Muscle of leg (tissue), 11 donors: ENCODE measurements around the gene SCAF11. TPM values are rescaled to one million over a fixed set of nuclear protein-coding genes. Genes with fewer than 3 reads are reported as not detected.

Experiments
- DNase-seq: peaks from one replicate; pipeline ENCODE4 v3.0.0; 2013
- H3K27ac ChIP-seq: one replicate; pipeline ENCODE4 v1.5.1; 2013; ENCODE audit warnings: mild to moderate bottlenecking, low read length, control low read depth
- H3K27me3 ChIP-seq: one replicate; pipeline ENCODE4 v1.6.1; 2013; ENCODE audit warnings: low read length; ENCODE audit not compliant: control insufficient read depth, insufficient read depth
- H3K36me3 ChIP-seq: one replicate; pipeline ENCODE4 v1.6.1; 2013; ENCODE audit warnings: low read length; ENCODE audit not compliant: control insufficient read depth, insufficient read depth
- H3K4me1 ChIP-seq: one replicate; pipeline ENCODE4 v1.6.1; 2013; ENCODE audit warnings: low read length; ENCODE audit not compliant: control insufficient read depth, insufficient read depth
- H3K4me3 ChIP-seq: one replicate; pipeline ENCODE4 v1.5.1; 2013; ENCODE audit warnings: low read length, control low read depth
- H3K9me3 ChIP-seq: replicated peaks from 2 replicates; pipeline ENCODE4 v1.6.1; 2013; ENCODE audit warnings: low read depth, low read length; ENCODE audit not compliant: control insufficient read depth
- WGBS: methylation state at CpG from one replicate; pipeline ENCODE4 v1.1.5; 2013; ENCODE audit warnings: missing lambda C conversion rate; ENCODE audit not compliant: insufficient coverage; 5-methylcytosine and 5-hydroxymethylcytosine counted together
- polyA plus RNA-seq, 8 donors: library from polyadenylated mRNA; unstranded; fragments of 120-200 nt; gene quantifications; one replicate each; pipeline versions ENCODE4 v1.2.1 to v1.2.3, GENCODE V29; 2013; ENCODE audit warnings: inconsistent platforms in 1 of 8, low replicate concordance in 1 of 8; ENCODE audit not compliant: insufficient read length in 8 of 8, insufficient read depth in 1 of 8
- total RNA-seq: library from RNA; stranded (reverse); fragments of 120-200 nt; gene quantifications from one replicate; pipeline ENCODE4 v1.2.4, GENCODE V29; 2013

SCAF11 gene
- total and polyA plus RNA-seq, 9 donors, result 47.6 to 84.5 (median 67.7) TPM

DNA sequence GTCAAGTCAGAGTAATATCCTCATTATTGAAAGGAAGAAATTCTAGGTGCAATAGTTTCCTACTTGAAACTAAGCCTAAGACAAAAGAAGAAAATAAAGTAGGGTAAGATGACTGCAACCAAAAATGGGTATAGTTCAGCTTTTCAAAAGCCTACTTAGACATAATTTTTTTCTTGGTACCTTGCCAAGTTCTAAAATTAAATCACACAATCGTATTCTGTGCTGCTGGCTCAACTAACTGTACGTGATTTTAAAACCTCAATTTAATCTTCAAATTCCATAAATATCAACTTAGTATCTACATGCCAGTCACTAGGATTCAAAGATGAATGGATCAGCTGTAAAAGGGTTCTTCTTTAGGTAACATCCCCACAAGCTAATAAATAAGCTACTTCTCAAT, 56.9 kb downstream of the SCAF11 start:
- peaks cover 15% of the 10 kb centered on the region for H3K36me3 ChIP-seq
- peak; percentile 26 for DNase-seq
- H3K9me3 ChIP-seq, result no peaks in the 10 kb centered on the region
- no peak overlapping the region for H3K27ac ChIP-seq
- H3K27me3 ChIP-seq, result no peaks in the 10 kb centered on the region
- WGBS, result no CpG with 5 or more reads among the region's 2 CpGs
- H3K4me1 ChIP-seq, result no peaks in the 10 kb centered on the region
- no peak overlapping the region for H3K4me3 ChIP-seq

DNA sequence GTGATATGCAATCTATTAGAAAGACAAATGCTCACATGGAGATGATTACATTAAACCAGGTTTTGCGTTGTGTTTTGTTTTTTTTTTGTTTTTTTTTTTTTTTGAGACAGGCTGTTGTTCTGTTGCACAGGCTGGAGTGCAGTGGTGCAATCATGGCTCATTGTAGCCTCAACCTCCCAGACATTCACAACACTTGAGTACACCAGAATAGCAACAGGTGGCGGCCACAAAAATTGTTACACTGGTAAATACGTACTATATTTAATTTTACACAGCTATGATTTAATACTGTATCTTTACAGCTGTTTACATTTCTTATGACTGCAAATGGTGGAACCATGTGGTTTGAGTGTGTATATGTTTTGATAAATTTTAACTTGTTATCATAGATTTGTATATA, 60.0 kb downstream of the SCAF11 start:
- Histone ChIP-seq H3K27me3 (no peaks in the 10 kb centered on the region), H3K27ac (no peak overlapping the region), H3K36me3 (peaks cover 34% of the 10 kb centered on the region), H3K4me3 (no peak overlapping the region), H3K9me3 (no peaks in the 10 kb centered on the region), H3K4me1 (no peaks in the 10 kb centered on the region)
- no peak for DNase-seq
- no CpG with 5 or more reads among the region's 3 CpGs for WGBS

DNA sequence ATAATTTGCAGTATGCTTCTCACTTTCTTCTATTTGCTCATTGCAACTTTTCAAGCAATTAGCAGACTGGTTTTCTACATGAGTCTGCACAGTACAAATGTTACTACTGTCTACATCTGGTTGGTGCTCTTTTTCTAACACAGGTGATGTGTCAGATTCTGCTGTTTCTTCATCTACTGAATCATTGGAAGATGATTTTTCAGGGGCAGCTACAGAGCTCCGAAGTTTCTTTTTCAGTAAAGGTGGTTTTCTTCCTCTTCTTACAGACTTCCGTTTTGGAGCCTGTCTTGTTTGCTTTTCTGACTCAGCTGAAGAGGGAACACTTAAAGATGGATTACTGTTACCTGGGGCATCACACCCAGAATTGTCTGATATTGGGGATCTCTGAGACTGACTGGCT, 62.1 kb downstream of the SCAF11 start:
- H3K4me1 ChIP-seq, result no peaks in the 10 kb centered on the region
- H3K4me3 ChIP-seq, result no peak overlapping the region
- no peak overlapping the region for H3K27ac ChIP-seq
- DNase-seq, result no peak
- peaks cover 41% of the 10 kb centered on the region for H3K36me3 ChIP-seq
- no peaks in the 10 kb centered on the region for H3K27me3 ChIP-seq
- H3K9me3 ChIP-seq, result no peaks in the 10 kb centered on the region
- WGBS, result 100% methylated on average over 1 of the region's 2 CpGs

DNA sequence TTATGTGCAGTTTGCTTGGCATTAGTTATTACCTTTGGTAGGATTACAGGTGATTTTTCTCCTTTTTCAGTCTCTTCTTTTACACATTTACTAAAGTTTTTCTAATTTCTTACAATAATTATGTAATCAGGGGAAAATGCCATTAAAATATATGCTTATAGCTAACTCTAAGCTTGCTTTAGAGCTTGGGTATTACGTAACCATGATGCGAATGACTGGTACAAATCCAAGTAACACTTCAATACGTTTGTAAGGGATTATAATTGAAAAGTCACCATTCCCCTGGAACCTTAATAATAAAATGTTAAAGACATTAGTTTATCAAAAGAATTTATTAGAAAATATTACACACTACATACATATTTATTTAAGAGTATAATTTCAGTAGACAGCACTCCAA, 71.6 kb downstream of the SCAF11 start:
- H3K4me1 ChIP-seq, result no peaks in the 10 kb centered on the region
- H3K27me3 ChIP-seq, result no peaks in the 10 kb centered on the region
- no peaks in the 10 kb centered on the region for H3K9me3 ChIP-seq
- no peak overlapping the region for H3K4me3 ChIP-seq
- H3K36me3 ChIP-seq, result peaks cover 8% of the 10 kb centered on the region
- WGBS, result no CpG with 5 or more reads among the region's 3 CpGs
- DNase-seq, result no peak
- no peak overlapping the region for H3K27ac ChIP-seq

DNA sequence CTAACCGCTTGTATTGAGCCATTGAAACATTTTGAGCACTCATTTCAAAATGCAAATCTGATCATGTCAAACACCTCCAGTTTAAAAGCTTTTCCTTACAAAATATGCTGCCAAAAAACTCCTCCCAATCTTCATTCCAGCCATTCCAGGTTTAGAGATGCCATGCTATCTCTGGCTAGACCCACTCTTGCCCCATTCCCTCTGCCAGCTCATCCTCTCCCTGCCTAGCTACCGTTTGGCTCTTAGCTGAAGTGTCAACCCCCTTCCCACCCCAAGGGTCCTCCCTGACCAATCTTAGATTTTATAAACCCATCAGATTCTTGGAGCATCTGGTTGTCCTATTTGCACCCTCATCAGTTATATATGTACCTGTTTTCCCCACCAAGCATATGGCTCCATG, 75.0 kb downstream of the SCAF11 start:
- H3K4me3 ChIP-seq, result no peak overlapping the region
- H3K9me3 ChIP-seq, result no peaks in the 10 kb centered on the region
- no peaks in the 10 kb centered on the region for H3K4me1 ChIP-seq
- WGBS, result 86% methylated on average over 2 of the region's 2 CpGs
- H3K36me3 ChIP-seq, result no peaks in the 10 kb centered on the region
- H3K27ac ChIP-seq, result no peak overlapping the region
- no peak for DNase-seq
- no peaks in the 10 kb centered on the region for H3K27me3 ChIP-seq

DNA sequence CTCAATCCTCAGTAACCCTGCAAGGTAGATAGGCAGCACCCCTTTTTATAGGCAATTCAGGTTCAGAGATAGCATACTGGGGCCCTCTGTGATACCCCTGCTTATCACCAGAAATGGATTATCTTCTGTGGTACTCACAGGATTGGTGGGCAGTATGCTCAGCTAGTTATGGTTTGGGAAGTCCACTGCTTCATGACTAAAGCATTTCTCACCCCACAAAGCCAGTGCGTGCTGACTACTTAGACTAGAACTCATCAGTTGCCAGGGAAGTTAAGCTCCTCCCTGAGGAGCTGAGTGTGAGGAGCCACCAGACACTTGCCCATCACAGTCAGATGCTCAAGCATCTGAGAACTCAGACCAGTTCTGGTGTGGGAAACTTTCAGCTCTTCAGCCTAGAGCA, 76.3 kb downstream of the SCAF11 start:
- DNase-seq, result no peak
- WGBS, result no CpG with 5 or more reads among the region's 1 CpG
- Histone ChIP-seq H3K27ac (no peak overlapping the region), H3K36me3 (no peaks in the 10 kb centered on the region), H3K4me3 (no peak overlapping the region), H3K9me3 (no peaks in the 10 kb centered on the region), H3K4me1 (no peaks in the 10 kb centered on the region), H3K27me3 (no peaks in the 10 kb centered on the region)

DNA sequence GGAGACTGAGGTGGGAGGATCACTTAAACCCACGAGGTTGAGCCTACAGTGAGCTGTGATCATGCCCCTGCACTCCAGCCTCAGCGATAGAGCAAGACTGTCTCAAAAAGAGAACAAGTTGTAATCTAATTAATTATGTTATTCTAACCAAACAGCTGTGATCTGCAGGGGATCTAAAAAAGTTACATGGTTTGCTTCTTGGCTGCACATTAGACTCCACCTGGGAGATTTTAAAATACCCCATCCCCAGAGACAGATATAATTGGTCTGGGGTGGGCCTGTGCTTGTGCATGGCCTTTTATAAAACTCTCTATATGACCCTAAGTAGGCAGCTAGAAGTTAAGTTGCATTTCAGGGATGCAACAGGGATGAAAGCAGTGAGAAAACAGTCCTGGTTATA, 76.7 kb downstream of the SCAF11 start:
- no CpG with 5 or more reads among the region's 2 CpGs for WGBS
- Histone ChIP-seq H3K36me3 (peaks cover 2% of the 10 kb centered on the region), H3K27ac (no peak overlapping the region), H3K4me3 (no peak overlapping the region), H3K9me3 (no peaks in the 10 kb centered on the region), H3K27me3 (no peaks in the 10 kb centered on the region), H3K4me1 (no peaks in the 10 kb centered on the region)
- DNase-seq, result no peak

DNA sequence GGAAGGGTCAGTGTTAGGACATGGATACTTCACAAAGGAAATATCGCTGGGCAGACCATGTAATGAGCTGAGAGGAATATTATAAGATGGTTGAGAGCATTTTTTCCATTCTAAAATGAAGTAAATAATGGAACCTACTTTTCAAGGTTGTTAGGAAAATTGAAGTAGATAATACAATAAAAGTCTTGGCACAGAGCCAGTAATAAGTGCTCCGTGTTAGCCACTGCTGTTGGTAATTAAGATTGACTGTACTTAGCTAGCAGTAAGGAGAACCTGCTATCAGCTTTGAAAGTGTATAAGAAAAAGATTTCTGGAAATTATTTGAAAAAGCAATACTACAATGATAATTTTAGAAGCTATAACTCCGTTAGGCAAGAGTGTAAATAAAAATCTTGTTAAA, 77.6 kb downstream of the SCAF11 start:
- Histone ChIP-seq H3K27ac (no peak overlapping the region), H3K9me3 (no peaks in the 10 kb centered on the region), H3K27me3 (no peaks in the 10 kb centered on the region), H3K4me1 (no peaks in the 10 kb centered on the region), H3K4me3 (no peak overlapping the region), H3K36me3 (peaks cover 2% of the 10 kb centered on the region)
- 40% methylated on average over 1 of the region's 3 CpGs for WGBS
- DNase-seq, result no peak

DNA sequence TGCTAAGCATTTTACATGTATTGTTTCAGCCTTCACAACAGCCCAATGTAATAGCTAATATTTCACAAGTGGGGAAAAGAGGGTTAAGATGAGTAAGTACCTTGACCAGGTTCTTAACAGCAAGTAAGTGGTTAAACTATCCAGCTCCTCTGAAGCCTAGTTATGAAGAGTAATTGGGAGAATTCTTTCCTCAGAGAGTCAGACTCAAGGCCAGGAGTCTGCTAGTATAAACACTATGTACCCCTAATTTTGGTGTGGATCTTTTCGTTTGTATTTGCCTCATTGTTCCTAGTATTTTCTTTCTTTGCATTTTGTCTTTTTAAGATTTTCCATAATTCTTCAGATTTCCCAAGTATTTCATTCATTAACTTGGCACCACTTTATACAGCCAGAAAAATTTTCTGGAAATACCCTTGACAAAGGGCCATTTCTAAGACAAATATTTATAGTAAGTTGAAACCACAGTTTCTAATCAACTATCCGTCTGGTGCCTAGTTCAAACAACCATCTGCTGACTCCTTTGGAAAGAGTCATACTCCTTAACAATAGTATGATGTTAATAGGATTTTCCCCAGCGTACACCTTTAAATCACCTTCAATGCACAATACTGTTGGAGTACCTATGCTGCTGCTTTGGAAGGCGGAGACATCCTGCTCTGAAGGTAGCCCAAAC, 81.2 kb downstream of the SCAF11 start:
- Histone ChIP-seq H3K4me3 (no peak overlapping the region), H3K9me3 (no peaks in the 10 kb centered on the region), H3K27me3 (no peaks in the 10 kb centered on the region), H3K4me1 (no peaks in the 10 kb centered on the region), H3K36me3 (peaks cover 6% of the 10 kb centered on the region), H3K27ac (no peak overlapping the region)
- no CpG with 5 or more reads among the region's 4 CpGs for WGBS
- no peak for DNase-seq

DNA sequence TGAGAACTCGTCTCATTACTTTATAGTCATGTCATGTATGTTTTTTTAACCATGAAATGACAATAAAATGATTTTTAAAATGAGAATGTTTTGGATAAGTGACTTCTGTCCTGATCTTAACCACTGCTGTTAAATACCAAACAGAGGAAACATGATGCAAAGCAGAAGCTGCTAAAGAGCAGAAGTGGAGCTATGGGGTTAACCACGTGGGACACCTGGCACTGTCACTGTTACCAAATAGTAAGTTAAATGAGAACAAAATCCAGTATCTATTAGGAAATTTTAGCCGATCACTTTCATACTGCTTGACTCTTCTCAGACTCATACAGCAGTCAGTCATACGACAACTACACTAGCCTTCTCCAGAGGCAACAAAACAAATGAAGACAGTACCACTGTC, 82.4 kb downstream of the SCAF11 start:
- DNase-seq, result no peak
- Histone ChIP-seq H3K36me3 (peaks cover 6% of the 10 kb centered on the region), H3K4me3 (no peak overlapping the region), H3K27ac (no peak overlapping the region), H3K4me1 (no peaks in the 10 kb centered on the region), H3K27me3 (no peaks in the 10 kb centered on the region), H3K9me3 (no peaks in the 10 kb centered on the region)
- WGBS, result 100% methylated on average over 1 of the region's 4 CpGs

DNA sequence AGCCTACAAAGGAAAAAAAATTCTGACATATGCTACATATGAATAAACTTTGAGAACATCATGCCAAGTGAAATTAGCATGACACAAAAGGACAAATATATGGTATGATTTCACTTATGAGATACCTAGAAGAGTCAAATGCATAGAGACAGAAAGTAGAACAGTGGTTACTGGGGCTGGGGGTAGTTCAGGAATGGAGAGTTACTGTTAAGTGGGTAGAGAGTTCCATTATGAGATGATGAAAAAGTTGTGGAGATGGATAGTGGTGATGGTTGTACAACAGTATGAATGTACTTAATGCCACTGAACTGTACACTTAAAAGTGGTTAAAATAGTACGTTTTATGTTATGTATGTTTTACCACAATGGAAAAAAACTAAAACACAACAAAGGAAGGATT, 92.3 kb downstream of the SCAF11 start:
- WGBS, result no CpG with 5 or more reads among the region's 1 CpG
- Histone ChIP-seq H3K4me3 (no peak overlapping the region), H3K36me3 (peaks cover 25% of the 10 kb centered on the region), H3K9me3 (no peaks in the 10 kb centered on the region), H3K4me1 (no peaks in the 10 kb centered on the region), H3K27me3 (no peaks in the 10 kb centered on the region), H3K27ac (no peak overlapping the region)
- DNase-seq, result no peak
